ENCODE results near the gene PLK3. TPM values are rescaled to one million over a fixed set of nuclear protein-coding genes. Genes with fewer than 3 reads are reported as not detected.

The PLK3 gene
- total and polyA plus RNA-seq, 10 of the 15 experiments (the other 5 are each of a cell fraction or from before 2014, with no cell fraction given) = 1.5 to 23.2 (median 12.1) TPM

DNA sequence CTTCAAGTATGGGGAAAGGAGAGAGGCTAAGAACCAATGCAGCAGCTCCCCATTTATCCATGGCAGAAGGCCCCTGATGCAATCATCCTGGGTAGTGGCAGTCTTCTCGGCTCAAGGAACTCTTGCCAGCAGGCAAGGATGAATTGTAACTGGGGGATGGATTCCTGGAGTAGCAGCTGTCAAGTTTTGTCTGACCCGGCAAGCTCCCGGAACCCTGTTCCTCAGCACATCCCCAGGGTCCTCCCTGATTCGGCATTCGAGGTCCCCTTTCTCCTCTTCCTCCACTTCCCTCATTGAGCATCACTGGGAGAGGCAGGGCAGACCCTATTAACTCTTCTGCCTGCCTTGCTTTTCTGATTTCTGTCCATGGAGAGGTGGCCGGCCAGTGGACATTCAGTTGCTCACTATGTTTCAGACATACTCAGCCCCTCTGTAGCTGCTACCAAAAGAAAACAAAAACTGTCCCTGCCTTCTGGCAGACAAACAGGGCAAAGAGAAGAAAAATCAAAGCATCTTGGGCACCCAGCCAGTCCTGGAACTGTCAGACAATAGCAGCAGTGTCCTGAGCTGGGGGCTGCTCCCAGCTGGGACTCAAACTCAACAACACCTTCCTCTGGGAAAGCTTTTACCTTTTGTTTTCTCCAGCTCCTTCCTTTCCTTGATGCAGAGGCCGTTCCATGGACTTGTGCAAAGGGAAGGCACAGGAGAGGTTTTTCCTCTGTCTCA is 48.4 kb downstream of the PLK3 start:
- intact Hi-C loops (cut with micrococcal nuclease; ENCODE audit: unreplicated experiment) = no loop called here
- no peak overlapping the region for H2AFZ ChIP-seq (ENCODE audit: control insufficient read depth, low read depth, low read length)
- no TSS peak for BruUV-seq (replicated peaks)
- ChIA-PET RAD21 (ENCODE audit: unreplicated experiment) (no interaction called here), SMC1A (ENCODE audit: uncharacterized antibody, unreplicated experiment) (interaction anchor here (0.8 to 1.3 kb wide), 2 partner anchors 13 to 40 kb away, joined by 3 read pairs; partner anchors contain the start of gene BTBD19), CTCF (interaction anchor here (0.9 to 1.8 kb wide), 2 partner anchors 8 to 13 kb away, joined by 3 to 15 read pairs; no protein-coding TSS in a partner anchor), POLR2A (interaction anchor here (0.9 to 1.7 kb wide), 2 partner anchors 10 to 56 kb away, joined by 3 read pairs; no protein-coding TSS in a partner anchor)
- H3K9me3 ChIP-seq (replicated peaks; ENCODE audit: control insufficient read depth, insufficient read depth, low read length) = no peaks in the 10 kb centered on the region
- no peak overlapping the region for H3K27ac ChIP-seq (ENCODE audit: control insufficient read depth, insufficient read depth)
- FAIRE-seq (no peak), DNase-seq (ENCODE audit: low read depth, low spot score) (no peak), ATAC-seq (no peak)
- H4K20me1 ChIP-seq (ENCODE audit: control insufficient read depth, insufficient read depth) = no peaks in the 10 kb centered on the region
- 92% methylated on average over 7 of the region's 7 CpGs for WGBS (ENCODE audit: insufficient coverage, insufficient replicate concordance, low lambda C conversion rate, missing lambda C conversion rate)
- peaks cover 3% of the 10 kb centered on the region; the same call in 1 of the 2 replicates for H3K4me1 ChIP-seq (ENCODE audit: control insufficient read depth, insufficient read depth, low read length)
- no peak overlapping the region for H3K4me3 ChIP-seq
- no peaks in the 10 kb centered on the region; a peak in 1 of 4 replicates for H3K36me3 ChIP-seq (ENCODE audit: control insufficient read depth in 2 of 2, insufficient read depth in 2 of 2, low read length in 1 of 2)
- no peaks in the 10 kb centered on the region for H3K79me2 ChIP-seq (ENCODE audit: control insufficient read depth, insufficient read depth, low read length)
- no peak overlapping the region for H3K4me2 ChIP-seq (ENCODE audit: control insufficient read depth, insufficient read depth)
- in situ Hi-C loops (cut with MboI) = no loop called here
- H3K9ac ChIP-seq (ENCODE audit: control insufficient read depth, insufficient read depth, low read length) = no peak overlapping the region
- H3K27me3 ChIP-seq (replicated peaks in 1 of 2; ENCODE audit: control insufficient read depth in 2 of 2, insufficient read depth in 2 of 2, low read length in 1 of 2) = no peaks in the 10 kb centered on the region
- TF ChIP-seq, protein P1, sequence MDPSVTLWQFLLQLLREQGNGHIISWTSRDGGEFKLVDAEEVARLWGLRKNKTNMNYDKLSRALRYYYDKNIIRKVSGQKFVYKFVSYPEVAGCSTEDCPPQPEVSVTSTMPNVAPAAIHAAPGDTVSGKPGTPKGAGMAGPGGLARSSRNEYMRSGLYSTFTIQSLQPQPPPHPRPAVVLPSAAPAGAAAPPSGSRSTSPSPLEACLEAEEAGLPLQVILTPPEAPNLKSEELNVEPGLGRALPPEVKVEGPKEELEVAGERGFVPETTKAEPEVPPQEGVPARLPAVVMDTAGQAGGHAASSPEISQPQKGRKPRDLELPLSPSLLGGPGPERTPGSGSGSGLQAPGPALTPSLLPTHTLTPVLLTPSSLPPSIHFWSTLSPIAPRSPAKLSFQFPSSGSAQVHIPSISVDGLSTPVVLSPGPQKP (IDR thresholded peaks at IDR 0.05; ENCODE audit: low read depth, low read length) = no peak
- no peak for TF ChIP-seq GABPA (IDR thresholded peaks at IDR 0.05; ENCODE audit: low read depth)
- TF ChIP-seq SMC3 (IDR thresholded peaks at IDR 0.05; ENCODE audit: borderline replicate concordance, low read length) = no peak
- no peak for TF ChIP-seq WRNIP1 (IDR thresholded peaks at IDR 0.05; ENCODE audit: borderline replicate concordance, low read depth, low read length)
- no peak for TF ChIP-seq SUZ12 (IDR thresholded peaks at IDR 0.05; ENCODE audit: unreplicated experiment)
- no peak for TF ChIP-seq IRF4 (IDR thresholded peaks at IDR 0.05; ENCODE audit: low read depth, low read length)
- TF ChIP-seq, protein P2, sequence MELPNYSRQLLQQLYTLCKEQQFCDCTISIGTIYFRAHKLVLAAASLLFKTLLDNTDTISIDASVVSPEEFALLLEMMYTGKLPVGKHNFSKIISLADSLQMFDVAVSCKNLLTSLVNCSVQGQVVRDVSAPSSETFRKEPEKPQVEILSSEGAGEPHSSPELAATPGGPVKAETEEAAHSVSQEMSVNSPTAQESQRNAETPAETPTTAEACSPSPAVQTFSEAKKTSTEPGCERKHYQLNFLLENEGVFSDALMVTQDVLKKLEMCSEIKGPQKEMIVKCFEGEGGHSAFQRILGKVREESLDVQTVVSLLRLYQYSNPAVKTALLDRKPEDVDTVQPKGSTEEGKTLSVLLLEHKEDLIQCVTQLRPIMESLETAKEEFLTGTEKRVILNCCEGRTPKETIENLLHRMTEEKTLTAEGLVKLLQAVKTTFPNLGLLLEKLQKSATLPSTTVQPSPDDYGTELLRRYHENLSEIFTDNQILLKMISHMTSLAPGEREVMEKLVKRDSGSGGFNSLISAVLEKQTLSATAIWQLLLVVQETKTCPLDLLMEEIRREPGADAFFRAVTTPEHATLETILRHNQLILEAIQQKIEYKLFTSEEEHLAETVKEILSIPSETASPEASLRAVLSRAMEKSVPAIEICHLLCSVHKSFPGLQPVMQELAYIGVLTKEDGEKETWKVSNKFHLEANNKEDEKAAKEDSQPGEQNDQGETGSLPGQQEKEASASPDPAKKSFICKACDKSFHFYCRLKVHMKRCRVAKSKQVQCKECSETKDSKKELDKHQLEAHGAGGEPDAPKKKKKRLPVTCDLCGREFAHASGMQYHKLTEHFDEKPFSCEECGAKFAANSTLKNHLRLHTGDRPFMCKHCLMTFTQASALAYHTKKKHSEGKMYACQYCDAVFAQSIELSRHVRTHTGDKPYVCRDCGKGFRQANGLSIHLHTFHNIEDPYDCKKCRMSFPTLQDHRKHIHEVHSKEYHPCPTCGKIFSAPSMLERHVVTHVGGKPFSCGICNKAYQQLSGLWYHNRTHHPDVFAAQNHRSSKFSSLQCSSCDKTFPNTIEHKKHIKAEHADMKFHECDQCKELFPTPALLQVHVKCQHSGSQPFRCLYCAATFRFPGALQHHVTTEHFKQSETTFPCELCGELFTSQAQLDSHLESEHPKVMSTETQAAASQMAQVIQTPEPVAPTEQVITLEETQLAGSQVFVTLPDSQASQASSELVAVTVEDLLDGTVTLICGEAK (IDR thresholded peaks at IDR 0.05; ENCODE audit: borderline replicate concordance) = no peak
- TF ChIP-seq, protein P3, sequence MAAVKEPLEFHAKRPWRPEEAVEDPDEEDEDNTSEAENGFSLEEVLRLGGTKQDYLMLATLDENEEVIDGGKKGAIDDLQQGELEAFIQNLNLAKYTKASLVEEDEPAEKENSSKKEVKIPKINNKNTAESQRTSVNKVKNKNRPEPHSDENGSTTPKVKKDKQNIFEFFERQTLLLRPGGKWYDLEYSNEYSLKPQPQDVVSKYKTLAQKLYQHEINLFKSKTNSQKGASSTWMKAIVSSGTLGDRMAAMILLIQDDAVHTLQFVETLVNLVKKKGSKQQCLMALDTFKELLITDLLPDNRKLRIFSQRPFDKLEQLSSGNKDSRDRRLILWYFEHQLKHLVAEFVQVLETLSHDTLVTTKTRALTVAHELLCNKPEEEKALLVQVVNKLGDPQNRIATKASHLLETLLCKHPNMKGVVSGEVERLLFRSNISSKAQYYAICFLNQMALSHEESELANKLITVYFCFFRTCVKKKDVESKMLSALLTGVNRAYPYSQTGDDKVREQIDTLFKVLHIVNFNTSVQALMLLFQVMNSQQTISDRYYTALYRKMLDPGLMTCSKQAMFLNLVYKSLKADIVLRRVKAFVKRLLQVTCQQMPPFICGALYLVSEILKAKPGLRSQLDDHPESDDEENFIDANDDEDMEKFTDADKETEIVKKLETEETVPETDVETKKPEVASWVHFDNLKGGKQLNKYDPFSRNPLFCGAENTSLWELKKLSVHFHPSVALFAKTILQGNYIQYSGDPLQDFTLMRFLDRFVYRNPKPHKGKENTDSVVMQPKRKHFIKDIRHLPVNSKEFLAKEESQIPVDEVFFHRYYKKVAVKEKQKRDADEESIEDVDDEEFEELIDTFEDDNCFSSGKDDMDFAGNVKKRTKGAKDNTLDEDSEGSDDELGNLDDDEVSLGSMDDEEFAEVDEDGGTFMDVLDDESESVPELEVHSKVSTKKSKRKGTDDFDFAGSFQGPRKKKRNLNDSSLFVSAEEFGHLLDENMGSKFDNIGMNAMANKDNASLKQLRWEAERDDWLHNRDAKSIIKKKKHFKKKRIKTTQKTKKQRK (IDR thresholded peaks at IDR 0.05; ENCODE audit: low read depth, low read length) = no peak
- no peak for TF ChIP-seq EGR1 (IDR thresholded peaks at IDR 0.05; ENCODE audit: borderline replicate concordance in 1 of 2, low read depth in 2 of 2, low read length in 2 of 2)

Measured in GM12878 (cell line).